ENCODE measurements around the gene RGL4.

GRCh38 chr22:23651676-23652075, 39.1 kb upstream of the RGL4 start:
- no peak for TF ChIP-seq CTCF (conservative IDR thresholded peaks at IDR 0.05; ENCODE audit: low read length)
- TF ChIP-seq EZH2phosphoT487 (IDR thresholded peaks at IDR 0.05; ENCODE audit: borderline replicate concordance, low read depth, low read length): no peak
